ENCODE data around the gene RUNDC3A. TPM values are rescaled to one million over a fixed set of nuclear protein-coding genes. Genes with fewer than 3 reads are reported as not detected.
A peak's percentile ranks its signal among the peaks of the same experiment; 100 is the strongest.

RUNDC3A gene
- total RNA-seq, 1 donor from 2014 or later, result 2.0 TPM

- peak; percentile 56 for FAIRE-seq
- Mint-ChIP-seq H3K9me3 (ENCODE audit: unreplicated experiment) (no peaks in the 10 kb centered on the region), H3K4me3 (ENCODE audit: unreplicated experiment) (peak within 1 kb of the TSS; percentile 98), H3K27ac (ENCODE audit: unreplicated experiment) (peak within 1 kb of the TSS; percentile 89), H3K27me3 (ENCODE audit: low read depth, unreplicated experiment) (peaks cover 26% of the 10 kb centered on the region), H3K36me3 (ENCODE audit: low read depth, unreplicated experiment) (peaks cover 3% of the 10 kb centered on the region), H3K4me1 (ENCODE audit: low read depth, unreplicated experiment) (peaks cover 2% of the 10 kb centered on the region)
- Histone ChIP-seq H3K9ac (ENCODE audit: low read length) (peak within 1 kb of the TSS; percentile 90), H3K4me2 (ENCODE audit: low read length) (peak within 1 kb of the TSS; percentile 97), H2AFZ (ENCODE audit: low read depth, low read length) (peak within 1 kb of the TSS; percentile 81), H3K27ac (ENCODE audit: low read depth, low read length) (peak within 1 kb of the TSS; percentile 49), H4K20me1 (ENCODE audit: insufficient read depth, low read length) (peaks cover 30% of the 10 kb centered on the region), H3K27me3 (ENCODE audit: insufficient read depth, low read length) (peaks cover 2% of the 10 kb centered on the region), H3K36me3 (ENCODE audit: insufficient read depth, low read length) (no peaks in the 10 kb centered on the region), H3K4me3 (ENCODE audit: insufficient read depth, low read depth, low read length) (peak within 1 kb of the TSS; percentile 95), H3K9me3 (ENCODE audit: insufficient read depth, low read depth, low read length) (no peaks in the 10 kb centered on the region), H3K4me1 (ENCODE audit: insufficient read depth, low read length) (no peaks in the 10 kb centered on the region), H3K79me2 (ENCODE audit: insufficient read depth, low read length) (peaks cover 13% of the 10 kb centered on the region)
- peak; percentile 98 for DNase-seq (ENCODE audit: low read depth)
- no peak for TF ChIP-seq EZH2 (IDR thresholded peaks at IDR 0.05; ENCODE audit: insufficient read depth, low read length)
- no peak for TF ChIP-seq CTCF (IDR thresholded peaks at IDR 0.05; ENCODE audit: insufficient read depth, low read depth, low read length)
These were observed 36.6 kb downstream of the RUNDC3A start, which contains the start of gene GRN for GRCh38 chr17:44344939-44345453. Gene GRN, plus strand, starts transcription at chr17:44345302. Its CDS starts 3,863 bp downstream, at chr17:44349165.

GRCh38 chr17:44345454-44346026 is 37.1 kb downstream of the RUNDC3A start:
- DNase-seq (ENCODE audit: low read depth), result peak; percentile 15
- H3K27ac ChIP-seq (ENCODE audit: low read depth, low read length), result peak overlapping the region; percentile 49
- H3K36me3 Mint-ChIP-seq (ENCODE audit: low read depth, unreplicated experiment), result peaks cover 3% of the 10 kb centered on the region

More at GRCh38 chr17:44345454-44346026, 37.1 kb downstream of the RUNDC3A start:
- Histone ChIP-seq H3K79me2 (ENCODE audit: insufficient read depth, low read length) (peaks cover 13% of the 10 kb centered on the region), H3K4me2 (ENCODE audit: low read length) (peak overlapping the region; percentile 97), H3K4me1 (ENCODE audit: insufficient read depth, low read length) (no peaks in the 10 kb centered on the region), H4K20me1 (ENCODE audit: insufficient read depth, low read length) (peaks cover 35% of the 10 kb centered on the region), H3K27me3 (ENCODE audit: insufficient read depth, low read length) (peaks cover 2% of the 10 kb centered on the region), H2AFZ (ENCODE audit: low read depth, low read length) (peak overlapping the region; percentile 70), H3K9ac (ENCODE audit: low read length) (peak overlapping the region; percentile 90), H3K9me3 (ENCODE audit: insufficient read depth, low read depth, low read length) (no peaks in the 10 kb centered on the region), H3K36me3 (ENCODE audit: insufficient read depth, low read length) (no peaks in the 10 kb centered on the region), H3K4me3 (ENCODE audit: insufficient read depth, low read depth, low read length) (peak overlapping the region; percentile 95)
- Mint-ChIP-seq H3K4me3 (ENCODE audit: unreplicated experiment) (peak overlapping the region; percentile 98), H3K9me3 (ENCODE audit: unreplicated experiment) (no peaks in the 10 kb centered on the region), H3K27ac (ENCODE audit: unreplicated experiment) (peak overlapping the region; percentile 89), H3K27me3 (ENCODE audit: low read depth, unreplicated experiment) (peaks cover 23% of the 10 kb centered on the region), H3K4me1 (ENCODE audit: low read depth, unreplicated experiment) (peaks cover 2% of the 10 kb centered on the region)
- TF ChIP-seq EZH2 (IDR thresholded peaks at IDR 0.05; ENCODE audit: insufficient read depth, low read length), result no peak
- peak; percentile 36 for TF ChIP-seq CTCF (IDR thresholded peaks at IDR 0.05; ENCODE audit: insufficient read depth, low read depth, low read length)
- no peak for FAIRE-seq

All from astrocyte (in vitro differentiated cells and primary cell).